HepG2 (cell line): ENCODE results near the gene MYADML2. TPM values are rescaled to one million over a fixed set of nuclear protein-coding genes. Genes with fewer than 3 reads are reported as not detected.

Source experiments
- ARNT2 ChIP-seq: sonication (generic); formaldehyde crosslinking; IDR thresholded peaks from 2 replicates; pipeline ENCODE4 v1.8.0; 2022; ENCODE audit warnings: mild to moderate bottlenecking, low read depth, missing genetic modification reagents, moderate library complexity
- ERF ChIP-seq: IDR thresholded peaks from 2 replicates; pipeline ENCODE4 v1.6.1; 2018; ENCODE audit warnings: missing biosample characterization, missing genetic modification reagents
- HNF4A ChIP-seq: sonication (generic); formaldehyde crosslinking; IDR thresholded peaks from 2 replicates; pipeline ENCODE4 v1.4.0; 2020; ENCODE audit warnings: missing genetic modification reagents
- NFE2L1 ChIP-seq: sonication (generic); formaldehyde crosslinking; IDR thresholded peaks from 2 replicates; pipeline ENCODE4 v1.4.0; 2020; ENCODE audit warnings: missing genetic modification reagents, mild to moderate bottlenecking, borderline replicate concordance
- NR2F6 ChIP-seq, 2 experiments: IDR thresholded peaks; 2 replicates each; pipeline ENCODE4 v1.6.1; 2016; ENCODE audit warnings: antibody characterized with exemption in 1 of 2, mild to moderate bottlenecking in 1 of 2
- SKI ChIP-seq: fragments of 450-650 bp; IDR thresholded peaks from one replicate; pipeline ENCODE4 v1.6.1; 2018; ENCODE audit warnings: mild to moderate bottlenecking; ENCODE audit not compliant: partially characterized antibody
- SRY ChIP-seq: sonication (generic); formaldehyde crosslinking; IDR thresholded peaks from 2 replicates; pipeline ENCODE4 v1.8.0; 2022; ENCODE audit warnings: mild to moderate bottlenecking, missing genetic modification reagents
- TARDBP ChIP-seq: sonication (generic); formaldehyde crosslinking; IDR thresholded peaks from 2 replicates; pipeline ENCODE4 v1.8.0; 2022; ENCODE audit warnings: mild to moderate bottlenecking, missing genetic modification reagents
- TBP ChIP-seq: sonication (generic); formaldehyde crosslinking; IDR thresholded peaks from 2 replicates; pipeline ENCODE4 v1.5.0; 2020; ENCODE audit warnings: missing genetic modification reagents
- TBX2 ChIP-seq: sonication (generic); formaldehyde crosslinking; IDR thresholded peaks from 2 replicates; pipeline ENCODE4 v1.5.0; 2020; ENCODE audit warnings: missing genetic modification reagents, mild to moderate bottlenecking, borderline replicate concordance
- TEAD3 ChIP-seq: optimal IDR thresholded peaks from 2 replicates; pipeline ENCODE3; 2016; ENCODE audit warnings: borderline replicate concordance
- ZHX1 ChIP-seq: sonication (generic); formaldehyde crosslinking; IDR thresholded peaks from 2 replicates; pipeline ENCODE4 v1.8.1; 2022; ENCODE audit warnings: low read depth, mild to moderate bottlenecking, missing genetic modification reagents
- ZMYM2 ChIP-seq: sonication (generic); formaldehyde crosslinking; IDR thresholded peaks from 2 replicates; pipeline ENCODE4 v1.8.0; 2022; ENCODE audit warnings: mild to moderate bottlenecking, missing genetic modification reagents
- ZNF121 ChIP-seq: sonication (generic); formaldehyde crosslinking; IDR thresholded peaks from 2 replicates; pipeline ENCODE4 v1.5.0; 2020; ENCODE audit warnings: mild to moderate bottlenecking, missing genetic modification reagents
- ZNF225 ChIP-seq: sonication (generic); formaldehyde crosslinking; IDR thresholded peaks from 2 replicates; pipeline ENCODE4 v1.4.0; 2020; ENCODE audit warnings: mild to moderate bottlenecking, missing genetic modification reagents
- ZNF280B ChIP-seq: sonication (generic); formaldehyde crosslinking; IDR thresholded peaks from 2 replicates; pipeline ENCODE4 v1.5.0; 2020; ENCODE audit warnings: missing genetic modification reagents, mild to moderate bottlenecking, borderline replicate concordance
- ZNF333 ChIP-seq: sonication (generic); formaldehyde crosslinking; IDR thresholded peaks from 2 replicates; pipeline ENCODE4 v1.4.0; 2020; ENCODE audit warnings: mild to moderate bottlenecking, missing genetic modification reagents, borderline replicate concordance
- ZNF451 ChIP-seq: sonication (generic); formaldehyde crosslinking; IDR thresholded peaks from 2 replicates; pipeline ENCODE4 v1.5.0; 2020; ENCODE audit warnings: mild to moderate bottlenecking, missing genetic modification reagents
- ZNF652 ChIP-seq: IDR thresholded peaks from 2 replicates; pipeline ENCODE4 v1.6.1; 2016; ENCODE audit warnings: low read depth, borderline replicate concordance
- polyA plus RNA-seq, 8 experiments: library from polyadenylated mRNA; depleted of rRNA in 3 of 8; stranded (reverse) in 7 of 8; unstranded in 1 of 8; fragments of >200 nt; fragmentation: Illumina TruSeq in 4 of 8; extraction: Trizol in 4 of 8; gene quantifications; 2 replicates each; pipeline versions ENCODE4 v1.2.1 to v1.2.3, GENCODE V29; 2011 to 2016; ENCODE audit warnings: low read depth in 4 of 8, missing spikeins in 1 of 8, mixed read lengths in 1 of 8; ENCODE audit not compliant: insufficient read depth in 1 of 8
- total RNA-seq, 5 experiments: library from RNA; depleted of rRNA; stranded (reverse); fragments of >200 nt; fragmentation: Illumina TruSeq; extraction: Trizol; gene quantifications; 2 replicates each; pipeline ENCODE4 v1.2.3, GENCODE V29; 2016; ENCODE audit warnings: low read depth in 1 of 5
- TF ChIP-seq, protein P1 (sequence below): sonication (generic); formaldehyde crosslinking; IDR thresholded peaks from 2 replicates; pipeline ENCODE4 v1.5.1; 2020; ENCODE audit warnings: mild to moderate bottlenecking, missing genetic modification reagents, moderate library complexity
- TF ChIP-seq, protein P2 (sequence below): sonication (generic); formaldehyde crosslinking; conservative IDR thresholded peaks from 2 replicates; pipeline ENCODE4 v1.8.0; 2022; ENCODE audit warnings: low read depth, missing genetic modification reagents

MYADML2 gene
- total and polyA plus RNA-seq, 2 of the 13 experiments (the other 11 are each of a cell fraction or from before 2014, with no cell fraction given), result not detected

DNA sequence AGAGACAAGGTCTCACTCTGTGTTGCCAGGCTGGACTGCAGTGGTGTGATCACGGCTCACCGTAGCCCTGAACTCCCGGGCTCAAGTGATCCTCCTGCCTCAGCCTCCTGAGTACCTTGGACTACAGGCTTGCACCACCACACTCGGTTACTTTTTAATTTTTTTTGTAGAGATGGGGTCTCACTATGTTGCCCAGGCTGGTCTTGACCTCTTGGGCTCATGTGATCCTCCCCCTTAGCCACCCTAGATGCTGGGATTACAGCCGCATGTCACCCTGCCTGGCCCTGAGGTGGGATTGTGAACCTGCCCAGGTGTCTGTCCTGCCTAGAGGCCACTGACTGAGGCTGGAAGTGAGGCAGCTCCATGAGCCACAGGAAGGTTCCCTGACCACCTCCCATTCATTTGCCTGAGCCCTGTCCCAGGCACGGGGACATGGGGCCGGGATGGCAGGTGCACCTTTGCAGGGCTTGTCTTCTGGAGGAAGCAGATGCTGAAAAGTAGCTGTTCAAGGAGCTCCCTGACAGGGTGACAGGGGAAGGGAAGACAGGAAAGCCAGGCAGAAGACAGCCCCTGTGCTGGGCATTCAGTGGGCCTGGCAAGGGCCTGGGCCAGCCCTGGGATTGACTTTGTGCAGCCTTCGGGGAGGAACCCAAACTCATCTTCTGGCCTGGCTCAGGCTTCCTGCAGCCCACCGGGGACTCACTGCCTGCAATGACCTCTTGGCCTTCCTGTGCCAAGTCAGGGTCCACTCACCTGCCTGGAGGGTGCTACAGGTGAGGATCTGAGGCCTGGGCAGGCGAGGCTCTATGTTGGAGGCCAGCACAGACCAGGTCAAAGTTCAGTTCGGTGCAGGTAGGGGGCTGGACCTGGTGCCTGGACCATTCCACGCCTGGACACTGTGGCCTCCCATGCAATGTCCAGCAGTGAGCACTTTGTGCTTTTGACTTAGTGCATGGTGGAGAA lies 22.1 kb upstream of the MYADML2 start (continued):
- peak; percentile 6; the same call in 1 of the 2 replicates for TF ChIP-seq ZNF333 (CRISPR knock-in tag)
- TF ChIP-seq SKI, result no peak
- TF ChIP-seq TEAD3, result peak; percentile 33
- TF ChIP-seq ZHX1 (CRISPR knock-in tag), result 0 out of 2 replicates have a peak, but pooled peaks have one; percentile 30
- TF ChIP-seq ZNF451 (CRISPR knock-in tag), result 0 out of 2 replicates have a peak, but pooled peaks have one; percentile 66
- peak; percentile 51; the same call in 1 of the 2 replicates for TF ChIP-seq ZNF280B (CRISPR knock-in tag)
- 0 out of 2 replicates have a peak, but pooled peaks have one; percentile 48 for TF ChIP-seq ARNT2 (CRISPR knock-in tag)
- peak; percentile 81 for TF ChIP-seq HNF4A (CRISPR knock-in tag)
- TF ChIP-seq SRY, result 0 out of 2 replicates have a peak, but pooled peaks have one; percentile 28
- TF ChIP-seq NFE2L1 (CRISPR knock-in tag), result peak; percentile 31; the same call in 1 of the 2 replicates
- TF ChIP-seq, protein P1, sequence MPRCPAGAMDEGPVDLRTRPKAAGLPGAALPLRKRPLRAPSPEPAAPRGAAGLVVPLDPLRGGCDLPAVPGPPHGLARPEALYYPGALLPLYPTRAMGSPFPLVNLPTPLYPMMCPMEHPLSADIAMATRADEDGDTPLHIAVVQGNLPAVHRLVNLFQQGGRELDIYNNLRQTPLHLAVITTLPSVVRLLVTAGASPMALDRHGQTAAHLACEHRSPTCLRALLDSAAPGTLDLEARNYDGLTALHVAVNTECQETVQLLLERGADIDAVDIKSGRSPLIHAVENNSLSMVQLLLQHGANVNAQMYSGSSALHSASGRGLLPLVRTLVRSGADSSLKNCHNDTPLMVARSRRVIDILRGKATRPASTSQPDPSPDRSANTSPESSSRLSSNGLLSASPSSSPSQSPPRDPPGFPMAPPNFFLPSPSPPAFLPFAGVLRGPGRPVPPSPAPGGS (CRISPR knock-in tag), result 0 out of 2 replicates have a peak, but pooled peaks have one; percentile 33
- 0 out of 2 replicates have a peak, but pooled peaks have one; percentile 34 for TF ChIP-seq ERF
- TF ChIP-seq NR2F6 (IDR thresholded peaks at IDR 0.05), result peak; percentile 34; the same call in 1 of the 2 replicates
- peak; percentile 54 for TF ChIP-seq NR2F6 (CRISPR knock-in tag; IDR thresholded peaks at IDR 0.05)
- peak; percentile 43; the same call in 1 of the 2 replicates for TF ChIP-seq ZMYM2 (CRISPR knock-in tag)
- peak; percentile 79; the same call in 1 of the 2 replicates for TF ChIP-seq ZNF225 (CRISPR knock-in tag)
- peak; percentile 45; the same call in 1 of the 2 replicates for TF ChIP-seq TBX2 (CRISPR knock-in tag)
- peak; percentile 98 for TF ChIP-seq ZNF121 (CRISPR knock-in tag)
- no peak for TF ChIP-seq TBP (CRISPR knock-in tag)
- TF ChIP-seq ZNF652 (CRISPR knock-in tag), result no peak
- TF ChIP-seq, protein P2, sequence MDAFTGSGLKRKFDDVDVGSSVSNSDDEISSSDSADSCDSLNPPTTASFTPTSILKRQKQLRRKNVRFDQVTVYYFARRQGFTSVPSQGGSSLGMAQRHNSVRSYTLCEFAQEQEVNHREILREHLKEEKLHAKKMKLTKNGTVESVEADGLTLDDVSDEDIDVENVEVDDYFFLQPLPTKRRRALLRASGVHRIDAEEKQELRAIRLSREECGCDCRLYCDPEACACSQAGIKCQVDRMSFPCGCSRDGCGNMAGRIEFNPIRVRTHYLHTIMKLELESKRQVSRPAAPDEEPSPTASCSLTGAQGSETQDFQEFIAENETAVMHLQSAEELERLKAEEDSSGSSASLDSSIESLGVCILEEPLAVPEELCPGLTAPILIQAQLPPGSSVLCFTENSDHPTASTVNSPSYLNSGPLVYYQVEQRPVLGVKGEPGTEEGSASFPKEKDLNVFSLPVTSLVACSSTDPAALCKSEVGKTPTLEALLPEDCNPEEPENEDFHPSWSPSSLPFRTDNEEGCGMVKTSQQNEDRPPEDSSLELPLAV (CRISPR knock-in tag), result no peak
- peak; percentile 29; the same call in 1 of the 2 replicates for TF ChIP-seq TARDBP (CRISPR knock-in tag)
